Nucleus accumbens (tissue), 56 donors: ENCODE data around the gene ADCYAP1.
"Not testable (repeated sequence)": the region's sequence is repeated elsewhere in the genome, so short reads cannot be mapped to it uniquely, and the experiment has no call there.

ENCODE experiments used
- DNase-seq, 56 donors: peaks; one replicate each; lab custom pipeline; 2025; lab: John Stamatoyannopoulos, UW

Gene ADCYAP1

DNA sequence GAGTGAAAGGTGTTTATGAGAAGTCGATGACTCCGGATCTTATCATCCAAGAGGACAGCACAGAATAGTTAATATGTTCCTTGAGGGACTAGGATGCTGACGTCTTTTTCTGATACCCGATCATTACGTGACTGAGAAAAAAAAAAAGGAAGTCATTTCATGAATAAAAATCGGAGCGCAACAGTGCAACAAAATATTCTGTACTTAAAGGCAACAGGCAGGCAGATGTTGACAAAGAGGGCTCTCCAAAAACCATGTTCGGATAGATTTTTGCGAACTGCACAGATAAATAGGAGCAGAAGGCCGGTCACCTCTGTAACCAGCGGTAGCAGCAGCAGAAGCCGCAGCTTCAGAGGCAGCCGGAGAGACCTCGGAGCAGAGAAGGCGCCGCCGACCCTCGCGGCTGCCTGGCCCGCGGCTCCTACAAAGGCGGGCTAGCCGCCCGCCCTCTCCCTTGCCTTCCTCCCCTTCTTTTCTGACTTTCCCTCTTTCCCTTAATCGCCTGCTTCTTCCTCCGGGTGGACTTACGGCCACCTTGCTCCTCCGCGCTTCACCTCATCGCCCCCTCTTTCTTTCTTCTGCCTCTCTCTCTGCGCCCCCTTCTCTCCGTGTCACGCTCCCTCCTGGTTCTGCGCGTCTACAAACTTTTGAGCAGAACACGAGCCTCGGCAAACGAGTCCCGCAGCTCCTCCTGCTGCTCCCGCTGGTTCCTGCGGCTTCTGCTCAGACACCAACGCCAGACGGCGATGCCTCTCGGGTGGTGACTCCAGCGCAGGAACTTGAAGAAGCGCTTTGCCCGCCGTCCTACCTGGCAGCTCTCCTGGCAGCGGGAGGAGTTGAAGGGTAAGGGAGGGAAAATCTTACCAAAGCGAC lies at the start of gene ADCYAP1:
ADCYAP1 (plus strand) TSS at position 654 of the 873 bp plus-strand sequence. CDS start 516 bp downstream, outside the sequence.
- DNase-seq = no peak

DNA sequence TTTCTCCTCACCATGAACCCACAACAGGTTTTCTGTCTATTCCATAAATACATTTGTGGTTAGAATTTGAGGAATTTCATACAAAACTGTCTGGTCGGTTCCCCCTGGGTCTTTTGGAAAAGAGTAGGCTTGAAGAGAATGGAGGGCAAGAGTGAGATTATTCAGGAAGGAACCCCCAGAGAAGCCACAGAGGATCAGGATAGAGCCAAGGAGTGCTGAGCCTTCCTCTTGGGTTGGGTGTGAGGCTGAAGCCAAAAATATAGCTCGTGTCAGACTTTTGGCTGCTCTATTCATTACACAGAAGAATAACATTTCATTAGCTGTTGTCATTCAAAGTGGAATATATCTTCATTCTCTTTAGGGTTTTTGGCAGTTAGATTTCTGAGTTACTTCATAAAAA lies 46.7 kb upstream of the ADCYAP1 start:
- DNase-seq = no peak

GRCh38 chr18:864872-865273 lies 39.8 kb upstream of the ADCYAP1 start:
- DNase-seq = peak in 45 of 56 donors; percentile 2 to 76 (median 20)

- DNase-seq = no peak
Observed at GRCh38 chr18:867257-867656, 37.4 kb upstream of the ADCYAP1 start.

DNA sequence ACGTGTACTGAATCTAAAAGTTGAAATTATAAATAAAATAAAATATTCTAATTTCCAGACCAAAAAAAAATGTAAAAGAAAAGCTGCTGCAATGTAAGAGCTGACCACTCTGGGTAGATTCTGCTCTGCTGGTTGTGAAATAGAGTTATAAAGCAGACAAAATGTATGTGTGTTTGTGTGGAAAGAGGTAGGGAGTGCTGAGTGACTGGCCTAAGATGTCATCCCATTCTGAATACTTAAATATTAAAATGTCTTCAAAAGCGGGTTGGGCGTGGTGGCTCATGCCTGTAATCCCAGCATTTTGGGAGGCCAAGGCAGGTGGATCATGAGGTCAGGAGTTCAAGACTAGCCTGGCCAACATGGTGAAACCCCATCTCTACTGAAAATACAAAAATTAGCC lies 31.2 kb upstream of the ADCYAP1 start:
- DNase-seq = not testable (repeated sequence)

DNA sequence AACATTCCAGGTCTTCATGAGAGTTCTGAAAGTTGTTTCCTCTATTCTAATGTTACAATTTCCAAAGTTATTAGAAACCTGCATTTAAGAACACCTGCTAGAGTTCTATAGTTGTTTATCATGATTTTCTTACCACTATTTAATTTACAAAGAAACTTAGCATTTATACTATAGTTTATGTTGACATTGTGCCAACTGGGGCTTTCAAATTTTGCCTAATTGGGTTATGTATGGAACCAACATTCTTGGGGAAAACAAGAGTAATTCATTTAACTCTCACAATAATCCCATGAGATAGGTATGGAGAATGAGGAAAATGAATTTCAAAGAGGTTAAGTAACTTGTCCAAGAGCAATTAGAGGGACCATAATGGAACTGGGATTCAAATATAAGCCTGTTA lies 28.8 kb upstream of the ADCYAP1 start:
- DNase-seq = no peak

- no peak for DNase-seq
Observed at GRCh38 chr18:877238-877637, 27.4 kb upstream of the ADCYAP1 start.

DNA sequence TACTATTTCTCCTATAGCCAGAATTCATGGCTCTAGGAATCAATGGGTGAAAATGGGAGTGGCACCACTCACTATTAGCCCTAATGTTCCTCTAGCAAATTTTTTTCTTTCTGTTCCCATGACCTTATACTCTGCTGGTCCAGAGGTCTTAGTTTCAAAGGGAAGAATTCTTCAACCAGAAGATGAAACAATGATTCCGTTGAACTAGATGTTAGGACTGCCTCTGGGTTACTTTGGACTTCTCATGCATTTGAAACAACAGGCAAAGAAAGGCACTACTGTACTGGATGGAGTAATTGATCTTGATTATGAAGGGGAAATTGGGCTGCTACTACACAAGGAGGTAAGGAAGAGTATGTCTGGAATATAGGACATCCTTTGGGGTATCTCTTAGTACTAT lies 18.6 kb upstream of the ADCYAP1 start:
- DNase-seq = no peak

DNA sequence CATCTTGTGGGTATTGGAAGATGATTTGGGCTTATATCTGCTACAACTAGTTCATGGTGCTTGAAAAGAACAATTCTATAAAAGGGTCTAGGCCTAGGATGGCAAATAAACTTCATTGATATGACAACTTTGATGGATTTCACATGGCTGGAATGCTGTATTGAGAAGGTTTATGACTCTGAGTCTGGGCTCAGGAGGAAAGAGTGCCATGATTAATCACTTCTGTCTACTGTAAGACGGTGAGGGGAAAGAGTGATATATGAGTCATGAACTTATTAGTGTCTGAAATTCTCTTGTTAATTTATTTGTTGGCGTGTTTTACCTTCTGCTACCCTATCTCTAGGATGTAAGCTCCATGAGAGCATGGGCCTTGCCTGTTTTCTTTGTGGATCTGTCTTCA lies 17.0 kb upstream of the ADCYAP1 start:
- no peak for DNase-seq

DNA sequence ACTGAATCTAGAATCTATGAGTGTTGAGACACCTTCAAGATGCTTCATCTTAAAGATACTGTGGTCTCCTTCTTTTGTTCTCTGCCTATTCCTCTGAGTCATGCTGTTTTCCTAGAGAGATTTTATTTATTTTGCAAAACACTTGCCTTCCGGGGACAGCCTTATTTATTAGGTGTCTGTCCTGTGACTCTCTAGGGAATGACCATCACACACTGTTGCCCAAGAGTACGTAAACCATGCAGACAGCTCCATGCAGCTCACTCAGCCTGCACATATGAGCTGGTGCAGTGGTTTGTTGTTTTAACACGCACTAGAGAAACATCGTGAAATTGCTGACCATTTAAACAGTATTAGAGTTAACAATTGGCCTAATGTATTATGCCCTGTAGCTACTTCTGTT lies 12.4 kb upstream of the ADCYAP1 start:
- DNase-seq = no peak

DNA sequence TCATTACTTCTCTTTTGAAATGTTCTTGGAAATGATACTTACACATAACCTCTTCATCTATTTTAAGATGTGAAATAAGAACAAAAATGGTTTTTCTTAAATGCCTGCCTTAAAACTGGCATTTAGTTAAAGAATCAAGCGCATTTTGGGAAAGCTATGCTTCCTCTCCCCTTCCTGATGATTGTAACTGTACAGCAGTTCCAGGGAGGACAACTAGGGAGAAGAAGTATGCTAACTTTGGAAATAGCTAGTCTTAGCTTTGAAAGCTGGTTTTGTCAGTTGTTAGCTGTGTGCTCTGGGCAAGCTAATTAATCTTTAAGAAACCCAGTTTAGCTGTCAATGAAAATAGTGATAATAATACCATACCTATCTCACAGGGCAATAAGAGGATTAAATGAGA lies 8.4 kb upstream of the ADCYAP1 start:
- DNase-seq = no peak

DNA sequence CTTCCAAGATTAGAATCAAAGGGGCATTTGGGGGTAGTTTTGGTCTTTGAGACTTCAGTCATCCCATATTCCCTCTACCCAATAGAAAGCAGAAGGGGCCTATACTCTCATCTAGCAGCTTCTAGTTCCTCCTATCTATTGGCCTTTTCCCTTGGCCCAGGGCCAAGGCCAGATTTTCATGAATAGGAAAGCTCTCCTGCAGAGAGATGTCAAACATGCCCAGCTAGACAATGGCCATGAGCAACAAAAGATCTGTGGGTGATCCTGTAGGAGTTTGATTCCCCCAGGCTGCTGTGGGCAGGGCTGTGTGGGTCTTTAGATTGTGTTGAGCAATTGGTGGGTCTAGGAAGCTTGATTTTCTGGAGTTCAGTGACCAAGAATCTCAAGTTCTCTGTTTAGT lies 2.9 kb upstream of the ADCYAP1 start:
- DNase-seq = no peak

DNA sequence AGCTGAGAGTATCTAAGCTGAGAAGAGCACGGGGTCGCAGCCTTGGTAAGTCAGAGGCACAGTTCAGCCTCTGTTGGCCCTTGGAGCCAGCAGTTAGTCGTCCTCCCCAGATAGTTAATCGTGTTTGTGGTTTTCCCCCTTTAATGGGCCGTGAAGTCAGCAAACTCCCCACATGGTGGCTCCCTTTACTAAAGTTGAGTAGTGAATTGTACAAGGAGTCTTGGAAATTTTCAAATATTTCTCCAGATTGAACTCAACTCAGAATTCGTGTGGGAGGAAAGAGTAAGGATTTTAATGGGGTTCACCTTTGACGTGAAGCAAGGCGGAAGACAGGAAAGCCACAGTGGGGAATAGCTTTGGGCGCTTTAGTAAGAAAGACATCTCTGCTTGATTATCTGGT lies 2.4 kb upstream of the ADCYAP1 start:
- DNase-seq = no peak

DNA sequence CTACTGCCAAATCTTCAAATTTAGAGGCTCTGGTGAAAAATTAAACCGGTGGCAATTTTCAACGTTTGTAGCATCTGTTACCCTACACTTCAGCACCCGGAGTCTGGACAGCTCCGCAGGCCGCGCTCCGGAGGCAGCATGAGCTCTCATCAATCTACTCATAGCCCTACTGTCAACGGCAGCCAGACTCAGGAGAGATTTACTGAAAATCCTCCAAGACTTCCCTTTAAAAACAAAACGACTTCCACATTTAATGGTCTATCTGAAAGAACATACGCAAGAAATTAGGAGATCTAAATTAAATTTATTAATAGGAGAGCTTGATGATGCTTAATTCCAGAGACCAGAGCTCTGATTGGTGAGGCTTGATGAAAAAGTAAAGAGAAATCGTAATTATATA lies 970 bp upstream of the ADCYAP1 start:
- peak in 13 of 56 donors; percentile 3 to 42 (median 6) for DNase-seq

DNA sequence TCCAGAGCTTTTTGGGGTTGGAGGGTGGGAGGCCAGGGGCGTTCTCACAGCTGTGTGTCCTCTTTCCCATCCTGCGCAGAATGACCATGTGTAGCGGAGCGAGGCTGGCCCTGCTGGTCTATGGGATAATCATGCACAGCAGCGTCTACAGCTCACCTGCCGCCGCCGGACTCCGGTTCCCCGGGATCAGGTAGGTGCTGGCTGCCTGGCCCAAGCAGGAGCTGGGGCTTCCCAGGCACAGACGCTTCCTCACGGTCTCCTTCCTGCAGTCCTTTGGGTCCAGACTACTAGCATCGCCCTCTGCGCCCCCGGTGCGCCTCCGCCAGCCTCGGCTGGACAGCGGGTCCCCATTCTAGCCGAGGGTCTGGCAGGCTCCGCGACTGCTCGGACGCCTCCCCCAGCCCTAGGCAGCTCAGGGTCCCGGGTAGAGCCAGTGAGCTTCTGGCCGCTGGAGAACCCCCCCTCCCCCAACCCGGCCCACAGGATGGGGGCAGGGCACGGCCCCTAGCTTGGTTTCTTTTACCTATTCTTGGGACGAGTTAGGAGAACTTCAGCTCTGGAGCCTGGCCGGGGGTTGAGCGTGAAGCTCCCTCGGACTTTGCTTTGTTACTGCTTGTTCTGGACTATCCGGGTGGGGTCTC lies 756 bp downstream of the ADCYAP1 start:
- no peak for DNase-seq

GRCh38 chr18:905948-906415 lies 1.3 kb downstream of the ADCYAP1 start:
- no peak for DNase-seq

DNA sequence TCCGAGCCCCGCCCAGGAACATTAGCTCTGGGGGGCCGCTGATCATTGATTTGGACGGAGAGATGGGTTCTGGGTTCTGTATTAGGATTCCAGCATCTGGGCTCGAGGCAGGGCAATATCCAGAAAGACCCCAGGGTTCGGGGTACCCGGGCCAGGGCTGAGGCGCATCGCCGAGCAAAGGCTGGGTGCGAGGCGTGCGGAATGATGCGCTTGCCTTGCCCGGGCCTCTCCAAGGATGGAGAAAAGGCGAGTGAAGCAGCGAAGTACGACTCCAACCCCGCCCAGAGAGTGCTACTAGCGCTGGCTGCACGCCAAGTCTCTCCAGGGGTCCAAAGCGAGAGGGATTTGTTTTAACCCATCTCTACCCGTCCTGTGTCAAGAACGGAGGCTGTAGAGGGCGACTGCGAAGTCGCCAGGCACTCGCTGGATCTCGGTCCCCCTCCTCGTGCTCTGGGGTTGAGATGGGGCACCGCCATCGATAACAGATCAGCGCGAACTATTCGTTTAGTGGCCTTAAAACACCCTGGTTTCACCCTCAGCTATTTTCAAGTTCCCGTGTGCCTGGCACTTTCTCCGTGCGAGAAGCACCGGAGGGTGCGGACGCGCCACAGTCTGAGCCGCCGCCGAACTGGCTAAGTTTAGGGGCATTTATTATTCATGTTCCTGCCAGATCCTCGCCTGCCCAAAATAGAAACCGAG lies 1.9 kb downstream of the ADCYAP1 start:
- DNase-seq = no peak

DNA sequence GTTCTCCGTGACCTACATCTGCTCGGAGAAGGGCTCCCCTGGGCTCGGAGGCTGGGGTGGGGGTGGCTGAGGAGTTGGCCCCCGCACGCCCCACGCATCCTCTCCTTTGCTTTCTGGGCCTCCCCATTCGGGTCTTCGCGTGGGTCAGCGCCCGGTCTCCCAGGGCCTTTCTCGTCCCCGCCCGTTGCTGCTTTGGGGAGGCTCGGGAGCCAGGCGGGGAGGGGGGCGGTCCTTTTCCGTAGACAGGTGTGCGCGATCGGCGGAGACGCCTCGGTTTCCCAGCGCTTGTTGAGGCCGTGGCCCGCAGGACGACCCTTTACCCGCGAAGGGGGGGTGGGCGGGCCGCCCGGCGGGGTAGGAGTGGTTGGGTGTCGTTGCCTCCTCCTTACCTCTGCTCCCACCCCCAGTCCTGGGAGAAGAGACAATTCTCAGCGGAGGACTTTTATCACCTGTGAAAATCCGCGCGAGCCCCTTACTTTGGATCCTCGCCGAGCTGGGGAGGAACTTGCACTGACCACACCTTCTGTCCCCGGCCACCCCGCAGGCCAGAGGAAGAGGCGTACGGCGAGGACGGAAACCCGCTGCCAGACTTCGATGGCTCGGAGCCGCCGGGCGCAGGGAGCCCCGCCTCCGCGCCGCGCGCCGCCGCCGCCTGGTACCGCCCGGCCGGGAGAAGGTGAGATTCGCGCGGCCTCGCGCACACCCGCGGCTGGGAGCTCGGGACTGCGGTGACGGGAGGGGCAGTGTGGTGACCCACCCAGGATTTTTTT lies 2.6 kb downstream of the ADCYAP1 start:
- DNase-seq = no peak

GRCh38 chr18:907885-908757 lies 3.5 kb downstream of the ADCYAP1 start:
- no peak for DNase-seq
